HCT116 (cell line): ENCODE data around the gene MTOR. TPM values are rescaled to one million over a fixed set of nuclear protein-coding genes. Genes with fewer than 3 reads are reported as not detected.

ENCODE experiments used
- ATAC-seq: fragments of 200-7000 bp; cut with Tn5 transposase; 2 replicates; pipeline ENCODE4 v1.9.1; 2020; ENCODE audit warnings: mild to moderate bottlenecking, moderate library complexity
- BruUV-seq: library from RNA; stranded (reverse); fragments of 400-500 nt; replicated peaks from 2 replicates; lab custom pipeline; 2021; lab: Mats Ljungman, UMichigan
- CTCF ChIA-PET: fragments of 300-600 bp; sonication (Branson Sonifier 250); formaldehyde crosslinking; loops from one replicate; lab custom pipeline; 2021; ENCODE audit warnings: antibody characterized with exemption; lab: Charles Lee
- POLR2A ChIA-PET: fragments of 300-600, 350-600 bp; sonication (Branson Sonifier 250); formaldehyde crosslinking; loops from one replicate; lab custom pipeline; 2021; ENCODE audit warnings: antibody characterized with exemption; lab: Charles Lee
- RAD21 ChIA-PET, 2 experiments: fragments of 300-600 bp; sonication (Branson Sonifier 250); formaldehyde crosslinking; loops; one replicate each; lab custom pipeline; 2023; ENCODE audit warnings: low total read pairs in 2 of 2; ENCODE audit not compliant: uncharacterized antibody in 2 of 2, unreplicated experiment in 2 of 2, low non-redundant PET in 1 of 2; lab: Charles Lee
- DNase-seq: peaks from one replicate; pipeline ENCODE4 v3.0.0-alpha.2; 2010; ENCODE audit warnings: low read depth, low spot score
- H2AFZ ChIP-seq: fragments of 200-600 bp; shearing (Covaris generic), sonication (generic); 2 replicates; pipeline ENCODE4 v1.6.1; 2017; ENCODE audit warnings: low read depth, mixed run types, mixed read lengths, antibody characterized with exemption, low read length; ENCODE audit not compliant: poor library complexity, severe bottlenecking
- H3K27ac ChIP-seq: 2 replicates; pipeline ENCODE4 v1.5.1; 2012; ENCODE audit warnings: low read depth, low read length
- H3K27me3 ChIP-seq: fragments of 200-600 bp; sonication (generic); 2 replicates; pipeline ENCODE4 v1.6.1; 2016; ENCODE audit warnings: mixed run types, low read length, mixed read lengths; ENCODE audit not compliant: insufficient read depth
- H3K36me3 ChIP-seq, 2 experiments: fragments of 200-500 bp in 1 of 2; fragments of 200-600 bp in 1 of 2; sonication (Bioruptor generic) in 1 of 2; sonication (generic) in 1 of 2; 2 replicates each; pipeline versions ENCODE4 v1.5.1 to v1.6.1; 2014 to 2016; ENCODE audit warnings: low read length in 2 of 2, inconsistent platforms in 1 of 2, mixed read lengths in 1 of 2, mixed run types in 1 of 2; ENCODE audit not compliant: insufficient read depth in 2 of 2, control insufficient read depth in 1 of 2
- H3K4me1 ChIP-seq, 2 experiments: fragments of 200-600 bp in 1 of 2; sonication (generic) in 1 of 2; 2 replicates each; pipeline versions ENCODE4 v1.5.1 to v1.6.1; 2012 to 2017; ENCODE audit warnings: low read length in 2 of 2, inconsistent platforms in 1 of 2, mild to moderate bottlenecking in 1 of 2, mixed read lengths in 1 of 2, mixed run types in 1 of 2, moderate library complexity in 1 of 2; ENCODE audit not compliant: insufficient read depth in 2 of 2, control insufficient read depth in 1 of 2
- H3K4me2 ChIP-seq: fragments of 200-600 bp; sonication (generic); 2 replicates; pipeline ENCODE4 v1.6.1; 2017; ENCODE audit warnings: mixed run types, low read length, mixed read lengths
- H3K4me3 ChIP-seq, 2 experiments: fragments of 200-600 bp in 1 of 2; sonication (generic) in 1 of 2; replicated peaks in 1 of 2; 2 replicates each; pipeline ENCODE4 v1.5.1; 2011 to 2016; ENCODE audit warnings: low read length in 2 of 2, control low read depth in 1 of 2, low read depth in 1 of 2, mild to moderate bottlenecking in 1 of 2, mixed read lengths in 1 of 2, mixed run types in 1 of 2
- H3K79me2 ChIP-seq: fragments of 200-600 bp; sonication (generic); 2 replicates; pipeline ENCODE4 v1.6.1; 2017; ENCODE audit warnings: mild to moderate bottlenecking, mixed run types, low read length, moderate library complexity, mixed read lengths; ENCODE audit not compliant: insufficient read depth
- H3K9ac ChIP-seq: fragments of 200-600 bp; sonication (generic); 2 replicates; pipeline ENCODE4 v1.6.1; 2016; ENCODE audit warnings: low read length, mixed read lengths
- H3K9me2 ChIP-seq: fragments of 200-600 bp; sonication (generic), shearing (Covaris generic); 2 replicates; pipeline ENCODE4 v1.6.1; 2017; ENCODE audit warnings: mixed run types, mild to moderate bottlenecking, moderate library complexity; ENCODE audit not compliant: insufficient read depth
- H3K9me3 ChIP-seq, 2 experiments: fragments of 200-500 bp in 1 of 2; fragments of 200-600 bp in 1 of 2; sonication (Bioruptor generic) in 1 of 2; sonication (generic) in 1 of 2; 2 replicates each; pipeline ENCODE4 v1.6.1; 2014 to 2017; ENCODE audit warnings: low read length in 2 of 2, mixed read lengths in 2 of 2, inconsistent platforms in 1 of 2, low read depth in 1 of 2, mild to moderate bottlenecking in 1 of 2, mixed run types in 1 of 2, moderate library complexity in 1 of 2; ENCODE audit not compliant: control insufficient read depth in 1 of 2, insufficient read depth in 1 of 2
- H4K20me1 ChIP-seq: fragments of 200-600 bp; sonication (generic), shearing (Covaris generic); 2 replicates; pipeline ENCODE4 v1.6.1; 2017; ENCODE audit warnings: mixed run types, mild to moderate bottlenecking, moderate library complexity; ENCODE audit not compliant: insufficient read depth
- CEBPB ChIP-seq: IDR thresholded peaks from 2 replicates; pipeline ENCODE4 v1.6.1; 2012; ENCODE audit warnings: low read depth
- EGR1 ChIP-seq: IDR thresholded peaks from 2 replicates; pipeline ENCODE4 v1.6.1; 2012; ENCODE audit warnings: low read depth
- ELF1 ChIP-seq: IDR thresholded peaks from 2 replicates; pipeline ENCODE4 v1.6.1; 2012; ENCODE audit warnings: low read depth, borderline replicate concordance
- EZH2 ChIP-seq: fragments of 200-600 bp; sonication (generic); IDR thresholded peaks from 2 replicates; pipeline ENCODE4 v1.6.1; 2017; ENCODE audit warnings: antibody characterized with exemption, mixed run types
- EZH2phosphoT487 ChIP-seq: fragments of 200-600 bp; IDR thresholded peaks from 2 replicates; pipeline ENCODE4 v1.6.1; 2018; ENCODE audit warnings: antibody characterized with exemption, borderline replicate concordance
- FOSL1 ChIP-seq: IDR thresholded peaks from 2 replicates; pipeline ENCODE4 v1.6.1; 2012; ENCODE audit warnings: low read depth
- JUND ChIP-seq: IDR thresholded peaks from 2 replicates; pipeline ENCODE4 v1.6.1; 2012
- POLR2A ChIP-seq: IDR thresholded peaks from 2 replicates; pipeline ENCODE4 v1.7.0; 2011; ENCODE audit warnings: borderline replicate concordance; ENCODE audit not compliant: insufficient read depth, insufficient read length; ENCODE audit errors: extremely low read depth
- RAD21 ChIP-seq: IDR thresholded peaks from 2 replicates; pipeline ENCODE4 v1.6.1; 2012; ENCODE audit warnings: low read depth, mild to moderate bottlenecking
- TCF7L2 ChIP-seq: IDR thresholded peaks from 2 replicates; pipeline ENCODE4 v1.7.0; 2011; ENCODE audit warnings: borderline replicate concordance, inconsistent platforms; ENCODE audit not compliant: insufficient read depth, insufficient read length; ENCODE audit errors: extremely low read depth
- intact Hi-C: fragments of 100-400 bp; cut with micrococcal nuclease; formaldehyde crosslinking; loops from 2 replicates; pipeline ENCODE4 v1.10.0; 2022
- total RNA-seq: library from RNA; stranded (reverse); gene quantifications from one replicate; pipeline ENCODE4 v1.2.1, GENCODE V29; 2021; ENCODE audit not compliant: unreplicated experiment
- TF ChIP-seq, protein P1 (sequence below), 3 experiments: fragments of 200-600 bp in 1 of 3; sonication (generic) in 1 of 3; IDR thresholded peaks in 2 of 3; conservative IDR thresholded peaks in 1 of 3; 2 replicates each; pipeline ENCODE4 v1.5.1; 2012 to 2017; ENCODE audit warnings: low read depth in 2 of 3, low read length in 2 of 3, antibody characterized with exemption in 1 of 3, borderline replicate concordance in 1 of 3, control low read depth in 1 of 3, mild to moderate bottlenecking in 1 of 3, mixed read lengths in 1 of 3, mixed run types in 1 of 3, moderate library complexity in 1 of 3; ENCODE audit not compliant: insufficient read depth in 1 of 3
- TF ChIP-seq, protein P2 (sequence below): IDR thresholded peaks from 2 replicates; pipeline ENCODE4 v1.6.1; 2012; ENCODE audit warnings: low read depth

The MTOR gene
- total RNA-seq, 1 experiment from 2014 or later: 42.2 TPM

GRCh38 chr1:11280719-11281376 lies 18.5 kb upstream of the MTOR start:
- no TSS peak for BruUV-seq
- Histone ChIP-seq H4K20me1 (no peaks in the 10 kb centered on the region), H3K9ac (no peak overlapping the region), H3K4me3 (no peak overlapping the region), H3K4me1 (no peaks in the 10 kb centered on the region), H3K36me3 (peaks cover 2 to 7% of the 10 kb centered on the region in 2 experiments; a peak in 1 of 4 replicates), H3K27me3 (no peaks in the 10 kb centered on the region), H2AFZ (no peak overlapping the region), H3K9me3 (peaks cover 0 to 3% of the 10 kb centered on the region in 2 experiments; a peak in 1 of 4 replicates), H3K27ac (no peak overlapping the region), H3K4me2 (no peak overlapping the region), H3K9me2 (no peaks in the 10 kb centered on the region), H3K79me2 (peaks cover 35% of the 10 kb centered on the region)
- ChIA-PET CTCF (no interaction called here), POLR2A (no interaction called here), RAD21 (no interaction called here)
- TF ChIP-seq, protein P1, sequence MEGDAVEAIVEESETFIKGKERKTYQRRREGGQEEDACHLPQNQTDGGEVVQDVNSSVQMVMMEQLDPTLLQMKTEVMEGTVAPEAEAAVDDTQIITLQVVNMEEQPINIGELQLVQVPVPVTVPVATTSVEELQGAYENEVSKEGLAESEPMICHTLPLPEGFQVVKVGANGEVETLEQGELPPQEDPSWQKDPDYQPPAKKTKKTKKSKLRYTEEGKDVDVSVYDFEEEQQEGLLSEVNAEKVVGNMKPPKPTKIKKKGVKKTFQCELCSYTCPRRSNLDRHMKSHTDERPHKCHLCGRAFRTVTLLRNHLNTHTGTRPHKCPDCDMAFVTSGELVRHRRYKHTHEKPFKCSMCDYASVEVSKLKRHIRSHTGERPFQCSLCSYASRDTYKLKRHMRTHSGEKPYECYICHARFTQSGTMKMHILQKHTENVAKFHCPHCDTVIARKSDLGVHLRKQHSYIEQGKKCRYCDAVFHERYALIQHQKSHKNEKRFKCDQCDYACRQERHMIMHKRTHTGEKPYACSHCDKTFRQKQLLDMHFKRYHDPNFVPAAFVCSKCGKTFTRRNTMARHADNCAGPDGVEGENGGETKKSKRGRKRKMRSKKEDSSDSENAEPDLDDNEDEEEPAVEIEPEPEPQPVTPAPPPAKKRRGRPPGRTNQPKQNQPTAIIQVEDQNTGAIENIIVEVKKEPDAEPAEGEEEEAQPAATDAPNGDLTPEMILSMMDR (IDR thresholded peaks at IDR 0.05 in 2 of 3, conservative IDR thresholded peaks at IDR 0.05 in 1 of 3; ENCODE audit: borderline replicate concordance in 1 of 3, insufficient read depth in 1 of 3, low read depth in 2 of 3, low read length in 2 of 3): no peak
- no peak for TF ChIP-seq TCF7L2
- no peak for TF ChIP-seq ELF1
- TF ChIP-seq CEBPB: no peak
- TF ChIP-seq EZH2: no peak
- intact Hi-C loops: no loop called here
- no peak for DNase-seq
- no peak for ATAC-seq

DNA sequence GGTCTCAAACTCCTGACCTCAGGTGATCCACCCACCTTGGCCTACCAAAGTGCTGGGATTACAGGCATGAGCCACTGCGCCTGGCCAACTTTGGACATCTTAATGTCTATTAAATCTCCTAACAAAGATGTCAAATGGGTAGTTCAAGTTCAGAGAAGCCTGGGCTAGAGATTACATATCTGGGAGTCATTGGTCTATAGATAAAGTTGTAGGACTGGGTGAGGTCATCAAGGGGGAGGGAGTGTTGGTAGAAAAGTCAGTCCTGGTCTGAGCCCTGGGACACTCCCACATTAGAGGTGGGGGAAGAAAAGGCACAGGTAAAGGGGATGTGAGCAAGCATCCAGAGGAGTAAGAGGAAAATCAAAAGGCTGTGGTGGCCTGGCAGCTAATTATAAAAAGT lies 17.3 kb upstream of the MTOR start:
- Histone ChIP-seq H3K4me2 (no peak overlapping the region), H3K36me3 (peaks cover 2 to 4% of the 10 kb centered on the region in 2 experiments; a peak in 1 of 4 replicates), H3K4me3 (no peak overlapping the region), H4K20me1 (no peaks in the 10 kb centered on the region), H3K9me2 (no peaks in the 10 kb centered on the region), H3K9ac (no peak overlapping the region), H3K27me3 (no peaks in the 10 kb centered on the region), H3K4me1 (peaks cover 0 to 4% of the 10 kb centered on the region in 2 experiments; a peak in 1 of 4 replicates), H3K9me3 (peaks cover 0 to 3% of the 10 kb centered on the region in 2 experiments; a peak in 1 of 4 replicates), H3K27ac (no peak overlapping the region), H2AFZ (no peak overlapping the region), H3K79me2 (peaks cover 48% of the 10 kb centered on the region)
- intact Hi-C loops: no loop called here
- ATAC-seq (no peak), DNase-seq (no peak)
- POLR2A ChIA-PET: no interaction called here
- CTCF ChIA-PET: no interaction called here
- BruUV-seq: no TSS peak
- RAD21 ChIA-PET: no interaction called here
- no peak for TF ChIP-seq EGR1
- TF ChIP-seq EZH2phosphoT487: no peak
- TF ChIP-seq, protein P2, sequence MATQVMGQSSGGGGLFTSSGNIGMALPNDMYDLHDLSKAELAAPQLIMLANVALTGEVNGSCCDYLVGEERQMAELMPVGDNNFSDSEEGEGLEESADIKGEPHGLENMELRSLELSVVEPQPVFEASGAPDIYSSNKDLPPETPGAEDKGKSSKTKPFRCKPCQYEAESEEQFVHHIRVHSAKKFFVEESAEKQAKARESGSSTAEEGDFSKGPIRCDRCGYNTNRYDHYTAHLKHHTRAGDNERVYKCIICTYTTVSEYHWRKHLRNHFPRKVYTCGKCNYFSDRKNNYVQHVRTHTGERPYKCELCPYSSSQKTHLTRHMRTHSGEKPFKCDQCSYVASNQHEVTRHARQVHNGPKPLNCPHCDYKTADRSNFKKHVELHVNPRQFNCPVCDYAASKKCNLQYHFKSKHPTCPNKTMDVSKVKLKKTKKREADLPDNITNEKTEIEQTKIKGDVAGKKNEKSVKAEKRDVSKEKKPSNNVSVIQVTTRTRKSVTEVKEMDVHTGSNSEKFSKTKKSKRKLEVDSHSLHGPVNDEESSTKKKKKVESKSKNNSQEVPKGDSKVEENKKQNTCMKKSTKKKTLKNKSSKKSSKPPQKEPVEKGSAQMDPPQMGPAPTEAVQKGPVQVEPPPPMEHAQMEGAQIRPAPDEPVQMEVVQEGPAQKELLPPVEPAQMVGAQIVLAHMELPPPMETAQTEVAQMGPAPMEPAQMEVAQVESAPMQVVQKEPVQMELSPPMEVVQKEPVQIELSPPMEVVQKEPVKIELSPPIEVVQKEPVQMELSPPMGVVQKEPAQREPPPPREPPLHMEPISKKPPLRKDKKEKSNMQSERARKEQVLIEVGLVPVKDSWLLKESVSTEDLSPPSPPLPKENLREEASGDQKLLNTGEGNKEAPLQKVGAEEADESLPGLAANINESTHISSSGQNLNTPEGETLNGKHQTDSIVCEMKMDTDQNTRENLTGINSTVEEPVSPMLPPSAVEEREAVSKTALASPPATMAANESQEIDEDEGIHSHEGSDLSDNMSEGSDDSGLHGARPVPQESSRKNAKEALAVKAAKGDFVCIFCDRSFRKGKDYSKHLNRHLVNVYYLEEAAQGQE: no peak
- TF ChIP-seq CEBPB: no peak
- no peak for TF ChIP-seq EZH2
- TF ChIP-seq RAD21: no peak
- TF ChIP-seq FOSL1: no peak
- no peak for TF ChIP-seq POLR2A
- no peak for TF ChIP-seq JUND
